Coronary artery (tissue), 2 donors: Measurements from ENCODE around the gene KLHL28.

Experiments used
- DNase-seq: peaks from one replicate; pipeline ENCODE4 v3.0.0-alpha.2; 2017; ENCODE audit warnings: low spot score
- H3K27ac ChIP-seq, 2 donors: fragments of 200-600 bp; sonication (generic); one replicate each; pipeline ENCODE4 v1.5.1; 2016 to 2019
- H3K4me3 ChIP-seq: fragments of 200-600 bp; sonication (generic); 2 replicates; pipeline ENCODE4 v1.5.1; 2016; ENCODE audit warnings: mild to moderate bottlenecking, moderate library complexity
- CTCF ChIP-seq: fragments of 200-600 bp; sonication (generic); IDR thresholded peaks from one replicate; pipeline ENCODE4 v1.5.1; 2019; ENCODE audit warnings: antibody characterized with exemption

The KLHL28 gene

GRCh38 chr14:44988694-44989093 lies 26.9 kb upstream of the KLHL28 start:
- Histone ChIP-seq H3K27ac (peak overlapping the region in 1 of 2 donors; percentile 54), H3K4me3 (no peak overlapping the region)
- DNase-seq = no peak
- TF ChIP-seq CTCF = no peak

GRCh38 chr14:44982594-44982993 lies 20.8 kb upstream of the KLHL28 start:
- Histone ChIP-seq H3K27ac (no peak overlapping the region), H3K4me3 (no peak overlapping the region)
- no peak for TF ChIP-seq CTCF
- no peak for DNase-seq

- Histone ChIP-seq H3K27ac (no peak overlapping the region), H3K4me3 (no peak overlapping the region)
- TF ChIP-seq CTCF = no peak
- no peak for DNase-seq
Observed at GRCh38 chr14:44981198-44981597, 19.5 kb upstream of the KLHL28 start.

- no peak overlapping the region for H3K27ac ChIP-seq
- no peak for TF ChIP-seq CTCF
- DNase-seq = no peak
- no peak overlapping the region for H3K4me3 ChIP-seq
Observed at GRCh38 chr14:44979740-44980356, 18.1 kb upstream of the KLHL28 start.

- no peak overlapping the region for H3K4me3 ChIP-seq
- no peak for DNase-seq
Observed at GRCh38 chr14:44979273-44979672, 17.5 kb upstream of the KLHL28 start.

GRCh38 chr14:44971459-44971858 lies 9.7 kb upstream of the KLHL28 start:
- no peak for TF ChIP-seq CTCF
- Histone ChIP-seq H3K4me3 (no peak overlapping the region), H3K27ac (no peak overlapping the region)
- DNase-seq = no peak

More at GRCh38 chr14:44979273-44979672, 17.5 kb upstream of the KLHL28 start:
- TF ChIP-seq CTCF = no peak
- no peak overlapping the region for H3K27ac ChIP-seq

- no peak overlapping the region for H3K4me3 ChIP-seq
- no peak for TF ChIP-seq CTCF
- H3K27ac ChIP-seq = no peak overlapping the region
- DNase-seq = no peak
Observed at GRCh38 chr14:44970907-44971306, 9.2 kb upstream of the KLHL28 start.
